SK-N-SH treated with all-trans-retinoic acid at 6 μM for 48 hours (cell line): Measurements from ENCODE around the gene CCL27.

ENCODE experiments used
- ATAC-seq: fragments of 200-7000 bp; cut with Tn5 transposase; 3 replicates; pipeline ENCODE4 v1.9.1; 2020; ENCODE audit warnings: mild to moderate bottlenecking, moderate library complexity
- ARNTL ChIP-seq: fragments of 450-650 bp; formaldehyde crosslinking; IDR thresholded peaks from 2 replicates; pipeline ENCODE4 v1.5.0; 2020; ENCODE audit warnings: low read depth, mild to moderate bottlenecking, moderate library complexity, borderline replicate concordance
- BACH2 ChIP-seq: fragments of 250-450 bp; sonication (Bioruptor Pico); IDR thresholded peaks from 2 replicates; pipeline ENCODE4 v1.9.0; 2021; ENCODE audit warnings: mild to moderate bottlenecking, borderline replicate concordance
- CSRNP3 ChIP-seq: fragments of 250-450 bp; sonication (Bioruptor Pico); IDR thresholded peaks from 2 replicates; pipeline ENCODE4 v1.5.1; 2021; ENCODE audit warnings: mild to moderate bottlenecking, moderate library complexity
- ESRRG ChIP-seq: fragments of 250-450 bp; sonication (Bioruptor Pico); IDR thresholded peaks from 2 replicates; pipeline ENCODE4 v1.6.1; 2021; ENCODE audit warnings: mild to moderate bottlenecking
- GLIS3 ChIP-seq: fragments of 250-450 bp; sonication (Bioruptor Pico); IDR thresholded peaks from 2 replicates; pipeline ENCODE4 v1.5.0; 2020; ENCODE audit warnings: mild to moderate bottlenecking, moderate library complexity
- ISL1 ChIP-seq: fragments of 250-450 bp; sonication (Bioruptor Pico); IDR thresholded peaks from 2 replicates; pipeline ENCODE4 v2.1.2; 2022; ENCODE audit warnings: mild to moderate bottlenecking, moderate library complexity
- OSR1 ChIP-seq: fragments of 250-450 bp; sonication (Bioruptor Pico); IDR thresholded peaks from 2 replicates; pipeline ENCODE4 v1.8.0; 2022; ENCODE audit warnings: moderate library complexity, mild to moderate bottlenecking, inconsistent platforms
- PATZ1 ChIP-seq: fragments of 250-450 bp; sonication (Bioruptor Pico); IDR thresholded peaks from 2 replicates; pipeline ENCODE4 v1.8.0; 2020; ENCODE audit warnings: mild to moderate bottlenecking, moderate library complexity, borderline replicate concordance
- PPARA ChIP-seq: fragments of 250-450 bp; sonication (Bioruptor Pico); IDR thresholded peaks from 2 replicates; pipeline ENCODE4 v1.5.0; 2020; ENCODE audit warnings: mild to moderate bottlenecking, borderline replicate concordance
- RARB ChIP-seq: fragments of 250-450 bp; sonication (Bioruptor Pico); IDR thresholded peaks from 2 replicates; pipeline ENCODE4 v1.8.0; 2021; ENCODE audit warnings: mild to moderate bottlenecking, moderate library complexity
- SNAI2 ChIP-seq: fragments of 250-450 bp; sonication (Bioruptor Pico); IDR thresholded peaks from 2 replicates; pipeline ENCODE4 v1.5.0; 2020; ENCODE audit warnings: mild to moderate bottlenecking, moderate library complexity
- TCF4 ChIP-seq: fragments of 250-450 bp; sonication (Bioruptor Pico); IDR thresholded peaks from 2 replicates; pipeline ENCODE4 v1.8.0; 2021; ENCODE audit warnings: mild to moderate bottlenecking, moderate library complexity, borderline replicate concordance
- TOX ChIP-seq: fragments of 250-450 bp; sonication (Bioruptor Pico); IDR thresholded peaks from 2 replicates; pipeline ENCODE4 v1.8.0; 2021; ENCODE audit warnings: mild to moderate bottlenecking, moderate library complexity, borderline replicate concordance
- ZC3H10 ChIP-seq: fragments of 250-450 bp; sonication (Bioruptor Pico); IDR thresholded peaks from 2 replicates; pipeline ENCODE4 v1.5.1; 2021; ENCODE audit warnings: mild to moderate bottlenecking, moderate library complexity
- ZFP3 ChIP-seq: fragments of 250-450 bp; sonication (Bioruptor Pico); IDR thresholded peaks from 2 replicates; pipeline ENCODE4 v1.5.0; 2020; ENCODE audit warnings: mild to moderate bottlenecking, moderate library complexity
- ZFP30 ChIP-seq: fragments of 450-650 bp; formaldehyde crosslinking; IDR thresholded peaks from 2 replicates; pipeline ENCODE4 v1.5.0; 2022; ENCODE audit warnings: mild to moderate bottlenecking, moderate library complexity
- ZNF565 ChIP-seq: fragments of 450-650 bp; formaldehyde crosslinking; conservative IDR thresholded peaks from 2 replicates; pipeline ENCODE4 v1.5.0; 2020; ENCODE audit warnings: low read depth, mild to moderate bottlenecking, moderate library complexity
- ZNF8 ChIP-seq: fragments of 450-650 bp; formaldehyde crosslinking; IDR thresholded peaks from 2 replicates; pipeline ENCODE4 v1.5.0; 2020; ENCODE audit warnings: mild to moderate bottlenecking, moderate library complexity
- TF ChIP-seq, protein P1 (sequence below): fragments of 250-450 bp; sonication (Bioruptor Pico); IDR thresholded peaks from 2 replicates; pipeline ENCODE4 v1.8.0; 2021; ENCODE audit warnings: low read depth, mild to moderate bottlenecking, moderate library complexity, borderline replicate concordance

The CCL27 gene

DNA sequence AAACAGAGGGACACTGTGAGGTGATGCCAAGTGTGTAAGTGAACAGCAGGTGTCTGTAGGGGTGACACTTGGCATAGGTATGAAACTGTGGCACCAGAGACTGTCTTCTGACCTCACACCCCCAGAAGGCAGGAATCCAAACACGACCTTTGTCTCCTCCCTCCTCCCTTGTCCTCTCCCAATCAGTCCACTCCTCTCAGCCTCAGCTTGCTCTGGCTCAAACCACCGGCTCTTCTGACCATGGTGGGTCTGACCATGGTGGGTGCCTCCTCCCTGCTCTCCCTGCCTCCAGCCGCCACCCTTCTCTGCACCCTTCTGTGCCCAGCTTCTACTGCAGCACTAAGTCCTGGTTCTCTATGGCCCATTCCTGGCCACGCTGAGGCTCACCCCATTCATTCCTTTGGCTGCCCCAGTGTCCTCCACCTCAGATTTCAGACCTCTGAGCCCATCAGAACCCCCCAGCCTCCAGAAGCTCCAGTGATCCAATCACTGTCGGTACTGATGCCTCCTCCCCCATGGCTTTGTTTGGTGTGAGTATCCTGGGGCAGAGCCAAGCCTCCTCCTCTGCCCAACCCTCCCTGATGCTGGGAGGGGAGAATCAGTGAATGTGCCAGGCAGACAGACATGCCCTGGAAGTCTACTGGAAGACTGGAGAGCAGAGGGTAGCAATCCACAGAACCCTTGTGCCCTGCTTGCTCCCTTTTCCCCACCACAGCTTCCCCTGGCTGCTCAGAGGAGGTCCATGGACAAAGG lies 31.9 kb downstream of the CCL27 start:
- TF ChIP-seq RARB (no peak), CSRNP3 (CRISPR knock-in tag) (no peak)
- ATAC-seq, result no peak

DNA sequence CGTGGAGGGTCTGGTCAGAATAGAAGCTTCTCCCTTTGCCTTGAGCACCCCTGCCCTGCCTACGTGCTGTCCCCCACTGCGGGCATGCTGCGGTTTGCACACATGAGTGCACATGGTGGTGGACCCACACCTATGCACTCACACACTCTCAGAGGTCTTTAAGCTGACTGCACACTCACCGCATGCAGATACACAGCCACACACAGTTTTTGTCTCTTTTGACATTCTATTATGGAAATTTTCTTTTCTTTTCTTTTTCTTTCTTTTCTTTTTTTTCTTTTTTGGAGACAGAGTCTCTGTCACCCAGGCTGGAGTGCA lies 33.0 kb downstream of the CCL27 start:
- no peak; the same call in 2 of the 3 replicates for ATAC-seq
- TF ChIP-seq BACH2 (no peak), ARNTL (CRISPR knock-in tag) (no peak), OSR1 (CRISPR knock-in tag) (no peak), PPARA (no peak), GLIS3 (CRISPR knock-in tag) (no peak), ISL1 (no peak), SNAI2 (CRISPR knock-in tag) (no peak)
- TF ChIP-seq, all 23 proteins: peak for 0

- TF ChIP-seq ESRRG (CRISPR knock-in tag), result no peak
- no peak for TF ChIP-seq TOX
- TF ChIP-seq ZFP30, result no peak
- no peak for TF ChIP-seq OSR1 (CRISPR knock-in tag)
- TF ChIP-seq ZNF565, result no peak
- TF ChIP-seq RARB, result no peak
- TF ChIP-seq GLIS3 (CRISPR knock-in tag), result no peak
- TF ChIP-seq ZC3H10 (CRISPR knock-in tag), result no peak
- no peak for TF ChIP-seq CSRNP3 (CRISPR knock-in tag)
- peak; percentile 85 for ATAC-seq
These were observed 33.6 kb downstream of the CCL27 start, which contains the start of gene ARID3C for GRCh38 chr9:34628656-34629490. TSS of gene ARID3C (minus strand) at chr9:34629066. CDS start at chr9:34628014, 1,052 bp downstream.

- no peak for TF ChIP-seq TOX
- TF ChIP-seq GLIS3 (CRISPR knock-in tag), result no peak
- TF ChIP-seq PATZ1, result no peak
- ATAC-seq, result no peak
These were observed 34.5 kb downstream of the CCL27 start for GRCh38 chr9:34627716-34628655.

GRCh38 chr9:34625186-34625486 lies 37.3 kb downstream of the CCL27 start:
- TF ChIP-seq BACH2 (no peak), TCF4 (no peak), SNAI2 (CRISPR knock-in tag) (no peak), ZFP3 (CRISPR knock-in tag) (no peak), CSRNP3 (CRISPR knock-in tag) (no peak), PATZ1 (no peak), TOX (no peak), ARNTL (CRISPR knock-in tag) (no peak), ZC3H10 (CRISPR knock-in tag) (no peak), PPARA (no peak), ESRRG (CRISPR knock-in tag) (no peak), ZNF8 (CRISPR knock-in tag) (no peak)
- TF ChIP-seq, protein P1, sequence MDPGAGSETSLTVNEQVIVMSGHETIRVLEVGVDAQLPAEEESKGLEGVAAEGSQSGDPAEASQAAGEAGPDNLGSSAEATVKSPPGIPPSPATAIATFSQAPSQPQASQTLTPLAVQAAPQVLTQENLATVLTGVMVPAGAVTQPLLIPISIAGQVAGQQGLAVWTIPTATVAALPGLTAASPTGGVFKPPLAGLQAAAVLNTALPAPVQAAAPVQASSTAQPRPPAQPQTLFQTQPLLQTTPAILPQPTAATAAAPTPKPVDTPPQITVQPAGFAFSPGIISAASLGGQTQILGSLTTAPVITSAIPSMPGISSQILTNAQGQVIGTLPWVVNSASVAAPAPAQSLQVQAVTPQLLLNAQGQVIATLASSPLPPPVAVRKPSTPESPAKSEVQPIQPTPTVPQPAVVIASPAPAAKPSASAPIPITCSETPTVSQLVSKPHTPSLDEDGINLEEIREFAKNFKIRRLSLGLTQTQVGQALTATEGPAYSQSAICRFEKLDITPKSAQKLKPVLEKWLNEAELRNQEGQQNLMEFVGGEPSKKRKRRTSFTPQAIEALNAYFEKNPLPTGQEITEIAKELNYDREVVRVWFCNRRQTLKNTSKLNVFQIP (CRISPR knock-in tag), result no peak
- ATAC-seq, result no peak
